Measurements from ENCODE around the gene C4A. TPM values are rescaled to one million over a fixed set of nuclear protein-coding genes. Genes with fewer than 3 reads are reported as not detected.
"Not testable (repeated sequence)": the region's sequence is repeated elsewhere in the genome, so short reads cannot be mapped to it uniquely, and the experiment has no call there.

Gene C4A
- total and polyA plus RNA-seq, 3 experiments from 2014 or later: 0.40 to 3.4 (median 3.3) TPM

- H3K4me1 Mint-ChIP-seq: peaks cover 32 to 49% (median 43%) of the 10 kb centered on the region in 3 donors
- H3K4me1 ChIP-seq (ENCODE audit: insufficient read depth, low read length): peaks cover 30% of the 10 kb centered on the region
- H3K9me3 ChIP-seq (ENCODE audit: low read length): no peaks in the 10 kb centered on the region
- H3K27ac ChIP-seq (ENCODE audit: low read depth, low read length): peak overlapping the region; percentile 100
- H3K36me3 ChIP-seq (ENCODE audit: insufficient read depth, low read length): peaks cover 42% of the 10 kb centered on the region
- H3K27me3 Mint-ChIP-seq: peaks cover 0 to 10% of the 10 kb centered on the region in 2 donors
- peaks cover 0 to 71% (median 11%) of the 10 kb centered on the region in 3 donors for H3K36me3 Mint-ChIP-seq
- H3K27me3 ChIP-seq (ENCODE audit: insufficient read depth, low read length, poor library complexity, severe bottlenecking): no peaks in the 10 kb centered on the region
- CTCF ChIA-PET: interaction anchor here (0.8 to 1.9 kb wide), 2 partner anchors 11 to 17 kb away, joined by 4 to 8 read pairs; partner anchors contain the start of gene SKIC2
- no peaks in the 10 kb centered on the region for H3K9me3 Mint-ChIP-seq
- no peak overlapping the region for H3K4me3 ChIP-seq (ENCODE audit: low read length)
- peak in 1 of 5 donors; percentile 46 for DNase-seq
- peak overlapping the region; percentile 92 to 100 (median 100) for H3K27ac Mint-ChIP-seq
- POLR2A ChIA-PET: interaction anchor here (2.0 to 6.3 kb wide), 2 partner anchors 12 to 72 kb away, joined by 6 to 71 read pairs; partner anchors contain the start of genes EHMT2, NELFE and SKIC2
- peak overlapping the region; percentile 34 to 99 (median 87) for H3K4me3 Mint-ChIP-seq
Observed at GRCh38 chr6:31969712-31970603, 11.9 kb upstream of the C4A start.

GRCh38 chr6:31970604-31971271 lies 11.1 kb upstream of the C4A start:
- DNase-seq: peak in 1 of 5 donors; percentile 52
- peaks cover 30% of the 10 kb centered on the region for H3K4me1 ChIP-seq (ENCODE audit: insufficient read depth, low read length)
- Mint-ChIP-seq H3K4me1 (peaks cover 32 to 49% (median 43%) of the 10 kb centered on the region in 3 donors), H3K4me3 (peak overlapping the region; percentile 87 to 99 (median 98)), H3K27me3 (peaks cover 0 to 10% of the 10 kb centered on the region in 2 donors), H3K36me3 (peaks cover 0 to 65% (median 9%) of the 10 kb centered on the region in 3 donors), H3K27ac (peak overlapping the region; percentile 100), H3K9me3 (no peaks in the 10 kb centered on the region)
- H3K36me3 ChIP-seq (ENCODE audit: insufficient read depth, low read length): peaks cover 34% of the 10 kb centered on the region
- H3K27me3 ChIP-seq (ENCODE audit: insufficient read depth, low read length, poor library complexity, severe bottlenecking): no peaks in the 10 kb centered on the region
- ChIA-PET POLR2A (interaction anchor here (1.8 to 6.3 kb wide), 3 partner anchors 13 to 268 kb away, joined by 6 to 71 read pairs (median 7); partner anchors contain the start of genes ABHD16A, EHMT2, NELFE and SKIC2), CTCF (interaction anchor here (0.8 to 1.9 kb wide), 3 partner anchors 11 to 18 kb away, joined by 3 to 8 read pairs (median 4); partner anchors contain the start of gene SKIC2)
- no peak overlapping the region for H3K4me3 ChIP-seq (ENCODE audit: low read length)
- peak overlapping the region; percentile 100 for H3K27ac ChIP-seq (ENCODE audit: low read depth, low read length)
- H3K9me3 ChIP-seq (ENCODE audit: low read length): no peaks in the 10 kb centered on the region

GRCh38 chr6:31971279-31971992 lies 10.4 kb upstream of the C4A start:
- H3K4me1 Mint-ChIP-seq: peaks cover 32 to 49% (median 43%) of the 10 kb centered on the region in 3 donors
- CTCF ChIA-PET: interaction anchor here (0.7 to 1.9 kb wide), 4 partner anchors 10 to 20 kb away, joined by 3 to 8 read pairs (median 3); partner anchors contain the start of gene SKIC2
- H3K27me3 Mint-ChIP-seq: peaks cover 0 to 10% of the 10 kb centered on the region in 2 donors
- Histone ChIP-seq H3K27ac (ENCODE audit: low read depth, low read length) (peak overlapping the region; percentile 100), H3K9me3 (ENCODE audit: low read length) (no peaks in the 10 kb centered on the region), H3K36me3 (ENCODE audit: insufficient read depth, low read length) (peaks cover 28% of the 10 kb centered on the region), H3K4me3 (ENCODE audit: low read length) (peak overlapping the region; percentile 93), H3K4me1 (ENCODE audit: insufficient read depth, low read length) (peaks cover 30% of the 10 kb centered on the region), H3K27me3 (ENCODE audit: insufficient read depth, low read length, poor library complexity, severe bottlenecking) (no peaks in the 10 kb centered on the region)
- H3K36me3 Mint-ChIP-seq: peaks cover 0 to 58% (median 9%) of the 10 kb centered on the region in 3 donors
- POLR2A ChIA-PET: interaction anchor here (0.7 to 6.3 kb wide), 10 partner anchors 13 to 1905 kb away, joined by 3 to 71 read pairs (median 3); partner anchors contain the start of genes ABHD16A, C6orf47, CSNK2B and EHMT2
- peak overlapping the region; percentile 100 for H3K27ac Mint-ChIP-seq
- DNase-seq: peak in 1 of 5 donors; percentile 45
- no peaks in the 10 kb centered on the region for H3K9me3 Mint-ChIP-seq
- peak overlapping the region; percentile 97 to 99 (median 98) for H3K4me3 Mint-ChIP-seq

GRCh38 chr6:31971993-31972708 lies 9.7 kb upstream of the C4A start, which contains the start of gene DXO:
Gene DXO (minus strand): TSS chr6:31972138. CDS start chr6:31971675, 463 bp downstream.
- H3K4me1 Mint-ChIP-seq: peaks cover 34 to 49% (median 43%) of the 10 kb centered on the region in 3 donors
- Histone ChIP-seq H3K4me1 (ENCODE audit: insufficient read depth, low read length) (peaks cover 30% of the 10 kb centered on the region), H3K36me3 (ENCODE audit: insufficient read depth, low read length) (peaks cover 20% of the 10 kb centered on the region), H3K27me3 (ENCODE audit: insufficient read depth, low read length, poor library complexity, severe bottlenecking) (no peaks in the 10 kb centered on the region), H3K4me3 (ENCODE audit: low read length) (peak within 1 kb of the TSS; percentile 93), H3K27ac (ENCODE audit: low read depth, low read length) (peak within 1 kb of the TSS; percentile 100), H3K9me3 (ENCODE audit: low read length) (no peaks in the 10 kb centered on the region)
- peak; percentile 97 to 100 (median 98) for DNase-seq
- H3K36me3 Mint-ChIP-seq: peaks cover 0 to 54% (median 11%) of the 10 kb centered on the region in 3 donors
- ChIA-PET POLR2A (interaction anchor here (0.7 to 6.3 kb wide), 11 partner anchors 14 to 1906 kb away, joined by 3 to 71 read pairs (median 3); partner anchors contain the start of genes ABHD16A, C6orf47, CSNK2B and EHMT2), CTCF (interaction anchor here (0.7 to 1.9 kb wide), 4 partner anchors 11 to 21 kb away, joined by 3 to 8 read pairs (median 4); partner anchors contain the start of gene SKIC2)
- H3K27me3 Mint-ChIP-seq: peaks cover 0 to 10% of the 10 kb centered on the region in 2 donors
- peak within 1 kb of the TSS; percentile 100 for H3K27ac Mint-ChIP-seq
- no peaks in the 10 kb centered on the region for H3K9me3 Mint-ChIP-seq
- H3K4me3 Mint-ChIP-seq: peak within 1 kb of the TSS; percentile 97 to 99 (median 98)

- H3K4me3 ChIP-seq (ENCODE audit: low read length): peak overlapping the region; percentile 93
- CTCF ChIA-PET: interaction anchor here (1.2 to 1.4 kb wide), 2 partner anchors 20 to 22 kb away, joined by 3 to 6 read pairs; no protein-coding TSS in a partner anchor
- H3K27ac Mint-ChIP-seq: peak overlapping the region; percentile 100
- H3K36me3 Mint-ChIP-seq: peaks cover 0 to 47% (median 7%) of the 10 kb centered on the region in 3 donors
- peak overlapping the region; percentile 100 for H3K27ac ChIP-seq (ENCODE audit: low read depth, low read length)
- peak overlapping the region; percentile 97 to 99 (median 98) for H3K4me3 Mint-ChIP-seq
- peaks cover 14% of the 10 kb centered on the region for H3K36me3 ChIP-seq (ENCODE audit: insufficient read depth, low read length)
- peaks cover 0 to 10% of the 10 kb centered on the region in 2 donors for H3K27me3 Mint-ChIP-seq
- peaks cover 34 to 49% (median 43%) of the 10 kb centered on the region in 3 donors for H3K4me1 Mint-ChIP-seq
- no peak for DNase-seq
- H3K4me1 ChIP-seq (ENCODE audit: insufficient read depth, low read length): peaks cover 30% of the 10 kb centered on the region
- H3K9me3 ChIP-seq (ENCODE audit: low read length): no peaks in the 10 kb centered on the region
- H3K9me3 Mint-ChIP-seq: no peaks in the 10 kb centered on the region
- no peaks in the 10 kb centered on the region for H3K27me3 ChIP-seq (ENCODE audit: insufficient read depth, low read length, poor library complexity, severe bottlenecking)
- POLR2A ChIA-PET: interaction anchor here (0.7 to 6.3 kb wide), 5 partner anchors 15 to 312 kb away, joined by 3 to 71 read pairs (median 3); partner anchors contain the start of genes ABHD16A, C6orf47, HSPA1A and HSPA1L
Observed at GRCh38 chr6:31972709-31973350, 9.0 kb upstream of the C4A start.

DNA sequence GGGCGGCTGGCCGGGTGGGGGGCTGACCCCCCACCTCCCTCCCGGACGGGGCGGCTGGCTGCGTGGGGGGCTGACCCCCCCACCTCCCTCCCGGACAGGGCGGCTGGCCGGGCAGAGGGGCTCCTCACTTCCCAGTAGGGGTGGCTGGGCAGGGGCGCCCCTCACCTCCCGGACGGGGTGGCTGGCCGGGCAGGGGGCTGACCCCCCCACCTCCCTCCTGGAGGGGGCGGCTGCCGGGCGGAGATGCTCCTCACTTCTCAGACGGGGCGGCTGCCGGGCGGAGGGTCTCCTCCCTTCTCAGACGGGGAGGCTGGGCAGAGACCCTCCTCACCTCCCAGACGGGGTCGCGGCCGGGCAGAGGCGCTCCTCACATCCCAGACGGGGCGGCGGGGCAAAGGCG lies 5.8 kb upstream of the C4A start:
- H3K27ac ChIP-seq (ENCODE audit: low read depth, low read length); H3K9me3 ChIP-seq (ENCODE audit: low read length); H3K27ac Mint-ChIP-seq; H3K4me3 ChIP-seq (ENCODE audit: low read length); H3K27me3 ChIP-seq (ENCODE audit: insufficient read depth, low read length, poor library complexity, severe bottlenecking); H3K27me3 Mint-ChIP-seq; H3K9me3 Mint-ChIP-seq; H3K4me3 Mint-ChIP-seq; H3K36me3 ChIP-seq (ENCODE audit: insufficient read depth, low read length); CTCF ChIA-PET; POLR2A ChIA-PET: not testable (repeated sequence)
- H3K4me1 ChIP-seq (ENCODE audit: insufficient read depth, low read length): peaks cover 36% of the 10 kb centered on the region
- H3K4me1 Mint-ChIP-seq: peaks cover 25 to 42% (median 37%) of the 10 kb centered on the region in 3 donors
- peak in 1 of 5 donors; percentile 46 for DNase-seq
- H3K36me3 Mint-ChIP-seq: peaks cover 0 to 28% (median 7%) of the 10 kb centered on the region in 3 donors
